ENCODE data around the gene RRP1B.

RRP1B gene

GRCh38 chr21:43737158-43737950, 78.0 kb downstream of the RRP1B start:
- H3K27ac ChIP-seq = peak overlapping the region; percentile 50
- no peak for TF ChIP-seq CTCF (conservative IDR thresholded peaks at IDR 0.05)

- no peak for TF ChIP-seq CTCF (conservative IDR thresholded peaks at IDR 0.05)
- no peak overlapping the region for H3K27ac ChIP-seq
Observed at GRCh38 chr21:43739621-43740435, 80.5 kb downstream of the RRP1B start.

GRCh38 chr21:43740497-43741156, 81.3 kb downstream of the RRP1B start:
- TF ChIP-seq CTCF (conservative IDR thresholded peaks at IDR 0.05) = no peak
- no peak overlapping the region for H3K27ac ChIP-seq

- no peak for TF ChIP-seq CTCF (conservative IDR thresholded peaks at IDR 0.05)
- no peak overlapping the region for H3K27ac ChIP-seq
Observed at GRCh38 chr21:43741423-43742096, 82.2 kb downstream of the RRP1B start.

GRCh38 chr21:43743947-43744346, 84.6 kb downstream of the RRP1B start:
- TF ChIP-seq CTCF (conservative IDR thresholded peaks at IDR 0.05) = no peak
- H3K27ac ChIP-seq = no peak overlapping the region

- H3K27ac ChIP-seq = no peak overlapping the region
- no peak for TF ChIP-seq CTCF (conservative IDR thresholded peaks at IDR 0.05)
Observed at GRCh38 chr21:43744725-43745124, 85.4 kb downstream of the RRP1B start.
